ENCODE results near the gene STAC2. TPM values are rescaled to one million over a fixed set of nuclear protein-coding genes. Genes with fewer than 3 reads are reported as not detected.
A peak's percentile ranks its signal among the peaks of the same experiment; 100 is the strongest.

STAC2 gene
- total and polyA plus RNA-seq, 2 of the 13 experiments (the other 11 are each of a cell fraction or from before 2014, with no cell fraction given), result not detected

DNA sequence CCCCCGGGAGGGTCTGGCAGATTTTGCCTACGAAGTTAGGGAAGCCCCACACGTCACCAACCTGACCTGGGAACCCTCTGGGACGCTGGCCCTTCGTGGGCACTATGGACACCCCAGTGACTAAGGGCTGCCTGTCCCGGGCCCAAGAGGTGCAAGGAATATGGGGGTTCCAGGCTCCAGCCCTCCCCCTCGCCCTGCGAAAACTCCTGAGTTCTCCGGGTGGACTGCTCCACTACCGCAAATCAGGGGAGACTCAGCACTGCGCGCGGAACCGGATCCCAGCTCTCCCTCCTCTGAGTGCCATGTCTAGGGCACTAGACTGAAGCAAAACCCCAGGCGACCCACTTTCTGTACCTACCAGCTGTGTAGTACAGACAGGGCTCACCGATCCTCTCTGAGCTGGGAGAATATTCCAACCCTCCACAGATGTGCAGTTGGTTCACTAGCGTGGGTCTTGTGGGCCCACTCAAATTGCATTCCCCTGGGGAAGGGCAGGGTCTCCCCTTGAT lies 59.9 kb downstream of the STAC2 start, which contains the start of gene ARL5C:
Gene ARL5C (minus strand): TSS at position 321 of the 509 bp plus-strand sequence. CDS start 401 bp downstream, outside the sequence.
- in situ Hi-C loops (cut with HindIII; ENCODE audit: extremely low pct_ligation_motif_present, low pct_unique_long_range_greater_than_20kb), result loop anchor here (25.0 kb wide), 1 partner anchor 404 kb away; the partner anchor contains the start of gene PSMB3
- TF ChIP-seq TBP (CRISPR knock-in tag; IDR thresholded peaks at IDR 0.05) (no peak), ZNF549 (CRISPR knock-in tag; IDR thresholded peaks at IDR 0.05) (no peak), ZNF580 (CRISPR knock-in tag; IDR thresholded peaks at IDR 0.05; ENCODE audit: borderline replicate concordance, low read depth) (no peak), SMARCC2 (IDR thresholded peaks at IDR 0.05) (no peak), GATAD2A (CRISPR knock-in tag; IDR thresholded peaks at IDR 0.05) (no peak), RXRB (CRISPR knock-in tag; IDR thresholded peaks at IDR 0.05; ENCODE audit: borderline replicate concordance) (no peak), NR2F1 (CRISPR knock-in tag; IDR thresholded peaks at IDR 0.05) (no peak), SRSF1 (optimal IDR thresholded peaks at IDR 0.05; ENCODE audit: low read depth, low read length) (no peak), EP300 (IDR thresholded peaks at IDR 0.05; ENCODE audit: low read depth in 2 of 2, low read length in 2 of 2) (no peak), EP300 (CRISPR knock-in tag; IDR thresholded peaks at IDR 0.05; ENCODE audit: borderline replicate concordance) (no peak), ZNF709 (CRISPR knock-in tag; IDR thresholded peaks at IDR 0.05) (no peak)
- TF ChIP-seq, protein P1, sequence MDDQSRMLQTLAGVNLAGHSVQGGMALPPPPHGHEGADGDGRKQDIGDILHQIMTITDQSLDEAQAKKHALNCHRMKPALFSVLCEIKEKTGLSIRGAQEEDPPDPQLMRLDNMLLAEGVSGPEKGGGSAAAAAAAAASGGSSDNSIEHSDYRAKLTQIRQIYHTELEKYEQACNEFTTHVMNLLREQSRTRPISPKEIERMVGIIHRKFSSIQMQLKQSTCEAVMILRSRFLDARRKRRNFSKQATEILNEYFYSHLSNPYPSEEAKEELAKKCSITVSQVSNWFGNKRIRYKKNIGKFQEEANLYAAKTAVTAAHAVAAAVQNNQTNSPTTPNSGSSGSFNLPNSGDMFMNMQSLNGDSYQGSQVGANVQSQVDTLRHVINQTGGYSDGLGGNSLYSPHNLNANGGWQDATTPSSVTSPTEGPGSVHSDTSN (CRISPR knock-in tag; IDR thresholded peaks at IDR 0.05; ENCODE audit: borderline replicate concordance), result no peak
- H2AFZ ChIP-seq (ENCODE audit: low read length), result no peak within 1 kb of the TSS
- H4K20me1 ChIP-seq (ENCODE audit: insufficient read depth, low read length), result no peaks in the 10 kb centered on the region
- peak within 1 kb of the TSS in 1 of 3 experiments; percentile 51; a peak in 2 of 6 replicates for H3K4me3 ChIP-seq (replicated peaks in 1 of 3; ENCODE audit: insufficient read depth in 1 of 3, low read depth in 2 of 3, low read length in 3 of 3)
- CTCF ChIA-PET (ENCODE audit: low intra/inter-chr PET ratio, low total read pairs), result no interaction called here
- no peak within 1 kb of the TSS for H3K9ac ChIP-seq (ENCODE audit: insufficient read depth, low read depth, low read length)
- WGBS (ENCODE audit: low lambda C conversion rate), result 78% methylated on average over 11 of the region's 17 CpGs
- POLR2A ChIA-PET, result interaction anchor here (1.2 to 1.5 kb wide), 2 partner anchors 34 kb away, joined by 4 to 15 read pairs; partner anchors contain the start of gene RPL19
- intact Hi-C loops (cut with micrococcal nuclease; ENCODE audit: unreplicated experiment), result no loop called here
- peaks cover 4 to 27% of the 10 kb centered on the region in 2 experiments; a peak in 4 of 5 replicates for H3K27me3 ChIP-seq (ENCODE audit: control insufficient read depth in 1 of 2, insufficient read depth in 2 of 2, low read length in 2 of 2)
- no peaks in the 10 kb centered on the region for H3K9me3 ChIP-seq (ENCODE audit: low read length)
- H3K36me3 ChIP-seq (replicated peaks in 1 of 2; ENCODE audit: control insufficient read depth in 1 of 2, insufficient read depth in 2 of 2, low read length in 2 of 2), result no peaks in the 10 kb centered on the region
- DNase-seq (ENCODE audit: low spot score) (no peak), FAIRE-seq (no peak), ATAC-seq (no peak)
- peaks cover 14% of the 10 kb centered on the region; the same call in 1 of the 2 replicates for H3K4me1 ChIP-seq (ENCODE audit: insufficient read depth, low read length)
- no peak within 1 kb of the TSS for H3K27ac ChIP-seq (ENCODE audit: extremely low read length, insufficient read depth, low read length)
- H3K79me2 ChIP-seq (ENCODE audit: insufficient read depth, low read length), result no peaks in the 10 kb centered on the region
- no TSS peak for BruUV-seq (replicated peaks)
- H3K4me2 ChIP-seq (ENCODE audit: low read depth, low read length), result peak within 1 kb of the TSS; percentile 65
